M059J (cell line): ENCODE data around the gene PLPP4. TPM values are rescaled to one million over a fixed set of nuclear protein-coding genes. Genes with fewer than 3 reads are reported as not detected.
"Not testable (repeated sequence)": the region's sequence is repeated elsewhere in the genome, so short reads cannot be mapped to it uniquely, and the experiment has no call there.

Experiments
- DNase-seq: peaks from one replicate; pipeline ENCODE4 v3.0.0-alpha.2; 2012; ENCODE audit warnings: low read depth
- total RNA-seq: library from RNA; depleted of rRNA; stranded (reverse); fragments of >200 nt; shearing (Covaris generic); gene quantifications from 2 replicates; pipeline ENCODE4 v1.2.3, GENCODE V29; 2014

PLPP4 gene
- total RNA-seq, 1 experiment from 2014 or later: 55.4 TPM

- DNase-seq: no peak
Observed at GRCh38 chr10:120486671-120487205, 29.7 kb downstream of the PLPP4 start.

- no peak for DNase-seq
Observed at GRCh38 chr10:120490288-120490687, 33.3 kb downstream of the PLPP4 start.

- no peak for DNase-seq
Observed at GRCh38 chr10:120492346-120492745, 35.3 kb downstream of the PLPP4 start.

- no peak for DNase-seq
Observed at GRCh38 chr10:120493411-120494312, 36.6 kb downstream of the PLPP4 start.

GRCh38 chr10:120494313-120494710, 37.3 kb downstream of the PLPP4 start:
- DNase-seq: no peak

- DNase-seq: peak; percentile 57
Observed at GRCh38 chr10:120495226-120496009, 38.4 kb downstream of the PLPP4 start.

- DNase-seq: no peak
Observed at GRCh38 chr10:120499883-120500282, 42.9 kb downstream of the PLPP4 start.

- peak; percentile 82 for DNase-seq
Observed at GRCh38 chr10:120503689-120504088, 46.7 kb downstream of the PLPP4 start.

GRCh38 chr10:120504227-120504626, 47.2 kb downstream of the PLPP4 start:
- not testable (repeated sequence) for DNase-seq

- no peak for DNase-seq
Observed at GRCh38 chr10:120505056-120505455, 48.0 kb downstream of the PLPP4 start.

GRCh38 chr10:120505866-120506265, 48.8 kb downstream of the PLPP4 start:
- DNase-seq: peak; percentile 37

- peak; percentile 58 for DNase-seq
Observed at GRCh38 chr10:120506674-120507073, 49.6 kb downstream of the PLPP4 start.

- no peak for DNase-seq
Observed at GRCh38 chr10:120507175-120507574, 50.1 kb downstream of the PLPP4 start.

- DNase-seq: no peak
Observed at GRCh38 chr10:120507651-120508050, 50.6 kb downstream of the PLPP4 start.

GRCh38 chr10:120508393-120508792, 51.4 kb downstream of the PLPP4 start:
- peak; percentile 97 for DNase-seq

GRCh38 chr10:120508966-120509365, 51.9 kb downstream of the PLPP4 start:
- no peak for DNase-seq

GRCh38 chr10:120511165-120511564, 54.1 kb downstream of the PLPP4 start:
- DNase-seq: peak; percentile 91

- no peak for DNase-seq
Observed at GRCh38 chr10:120513307-120513796, 56.3 kb downstream of the PLPP4 start.

- DNase-seq: no peak
Observed at GRCh38 chr10:120514035-120514620, 57.1 kb downstream of the PLPP4 start.

GRCh38 chr10:120514959-120515358, 57.9 kb downstream of the PLPP4 start:
- DNase-seq: no peak

GRCh38 chr10:120515741-120516140, 58.7 kb downstream of the PLPP4 start:
- no peak for DNase-seq

GRCh38 chr10:120516426-120516825, 59.4 kb downstream of the PLPP4 start:
- DNase-seq: no peak
